HG03066 (cell line): Measurements from ENCODE around the gene MN1.

Experiments used
- ATAC-seq: cut with Tn5 transposase; IDR thresholded peaks from one replicate; pipeline ENCODE4 v1.9.1; 2021; ENCODE audit warnings: low read depth; ENCODE audit not compliant: unreplicated experiment

The MN1 gene

GRCh38 chr22:27827604-27828587 is 26.3 kb upstream of the MN1 start:
- ATAC-seq = no peak

GRCh38 chr22:27825174-27825573 is 23.6 kb upstream of the MN1 start:
- no peak for ATAC-seq

- no peak for ATAC-seq
Measured at GRCh38 chr22:27823221-27823620, 21.7 kb upstream of the MN1 start.

GRCh38 chr22:27820896-27821866 is 19.6 kb upstream of the MN1 start:
- ATAC-seq = no peak

- ATAC-seq = no peak
Measured at GRCh38 chr22:27816552-27816951, 15.0 kb upstream of the MN1 start.

- ATAC-seq = no peak
Measured at GRCh38 chr22:27815826-27816530, 14.4 kb upstream of the MN1 start.

GRCh38 chr22:27814993-27815392 is 13.4 kb upstream of the MN1 start:
- no peak for ATAC-seq

- ATAC-seq = no peak
Measured at GRCh38 chr22:27811778-27812177, 10.2 kb upstream of the MN1 start.

- no peak for ATAC-seq
Measured at GRCh38 chr22:27810609-27811151, 9.1 kb upstream of the MN1 start.

GRCh38 chr22:27809700-27810608 is 8.4 kb upstream of the MN1 start:
- no peak for ATAC-seq

- ATAC-seq = no peak
Measured at GRCh38 chr22:27809226-27809603, 7.7 kb upstream of the MN1 start.

- no peak for ATAC-seq
Measured at GRCh38 chr22:27808451-27809225, 7.1 kb upstream of the MN1 start.

- ATAC-seq = no peak
Measured at GRCh38 chr22:27805841-27806240, 4.3 kb upstream of the MN1 start.

- ATAC-seq = no peak
Measured at GRCh38 chr22:27804470-27805297, 3.1 kb upstream of the MN1 start.

GRCh38 chr22:27803841-27804415 is 2.4 kb upstream of the MN1 start:
- no peak for ATAC-seq

GRCh38 chr22:27802346-27803073 is 954 bp upstream of the MN1 start:
- no peak for ATAC-seq

GRCh38 chr22:27801202-27801615 is 347 bp downstream of the MN1 start:
- no peak for ATAC-seq
